Measurements from ENCODE around the gene MGAT1.
"Not testable (repeated sequence)": the region's sequence is repeated elsewhere in the genome, so short reads cannot be mapped to it uniquely, and the experiment has no call there.

Gene MGAT1

DNA sequence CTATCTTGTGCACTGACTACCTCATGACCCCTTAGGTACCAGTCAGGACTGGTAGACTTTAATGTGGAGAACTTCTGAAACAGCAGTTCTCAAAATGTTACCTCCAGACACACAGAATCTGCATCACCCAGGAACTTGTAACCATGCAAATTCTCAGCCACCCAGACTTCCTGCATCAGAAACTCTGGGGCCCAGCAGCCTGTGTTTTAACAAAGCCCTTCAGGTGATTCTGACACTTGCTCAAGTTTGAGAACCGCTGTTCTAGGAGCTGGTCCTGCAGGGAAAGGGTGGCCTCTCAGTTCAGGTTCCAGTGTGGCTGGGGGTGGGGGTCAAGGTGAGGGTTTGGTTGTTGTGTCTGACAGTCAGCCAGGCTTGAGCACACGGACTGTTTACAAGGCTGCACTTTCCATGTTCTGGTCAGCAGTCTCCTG, 30.0 kb upstream of the MGAT1 start:
- H3K9ac ChIP-seq (ENCODE audit: low read length) = peak overlapping the region; percentile 83
- H3K4me3 ChIP-seq (ENCODE audit: low read depth in 1 of 2, low read length in 2 of 2) = peak overlapping the region in 1 of 2 donors; percentile 98
- peaks cover 25% of the 10 kb centered on the region for H3K4me1 ChIP-seq (ENCODE audit: insufficient read depth, low read length)
- no peak overlapping the region for H3K27ac ChIP-seq (ENCODE audit: low read depth, low read length)
- H3K9me3 ChIP-seq (ENCODE audit: low read length) = no peaks in the 10 kb centered on the region
- H3K36me3 ChIP-seq (ENCODE audit: insufficient read depth, low read length) = peaks cover 36% of the 10 kb centered on the region
- no peaks in the 10 kb centered on the region for H3K27me3 ChIP-seq (ENCODE audit: control insufficient read depth in 1 of 2, insufficient read depth in 2 of 2, low read length in 2 of 2)

DNA sequence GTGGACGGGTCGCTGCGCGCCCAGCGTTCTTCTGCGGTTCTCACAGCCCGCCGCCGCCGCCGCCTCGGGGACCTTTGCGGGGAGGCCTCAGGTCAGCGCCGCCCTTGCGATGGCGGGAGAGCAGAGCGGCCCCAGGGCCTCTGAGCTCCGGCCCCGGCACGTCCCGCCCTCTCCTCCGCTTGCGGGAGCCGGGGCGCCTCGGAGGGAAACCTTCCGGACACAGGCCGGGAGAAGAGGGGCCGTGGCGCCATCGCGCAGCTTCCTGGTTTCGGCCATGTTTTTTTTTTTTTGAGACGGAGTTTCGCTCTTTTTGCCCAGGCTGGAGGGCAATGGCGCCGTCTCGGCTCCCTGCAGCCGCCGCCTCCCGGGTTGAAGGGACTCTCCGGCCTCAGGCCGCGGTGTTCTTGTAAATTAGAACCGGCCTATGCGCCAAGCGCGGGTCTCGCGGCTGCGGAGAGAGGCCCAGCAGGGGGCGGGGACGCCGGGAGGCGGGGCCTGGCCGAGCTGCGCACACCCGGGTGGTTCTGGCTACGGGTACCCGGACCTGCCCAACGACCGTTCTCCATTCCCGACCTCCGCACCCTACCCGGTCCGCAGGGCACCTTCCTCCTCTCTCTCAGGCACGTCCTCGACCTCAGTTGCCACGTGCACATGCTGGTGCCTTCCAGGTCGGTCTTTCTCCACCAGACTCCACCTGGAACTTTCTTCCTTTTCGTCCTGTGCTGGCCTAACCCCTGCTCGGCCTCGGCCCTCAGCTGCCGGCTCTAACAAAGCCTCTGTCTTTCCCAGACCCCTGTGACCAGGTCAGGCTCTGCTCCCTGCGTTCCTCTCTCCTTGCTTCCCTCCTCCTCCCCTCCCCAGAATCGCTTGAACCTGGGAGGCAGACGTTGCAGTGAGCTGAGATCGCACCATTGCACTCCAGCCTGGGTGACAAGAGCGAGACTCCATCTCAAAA, 28.8 kb upstream of the MGAT1 start:
- Histone ChIP-seq H3K27ac (ENCODE audit: low read depth, low read length) (peak overlapping the region; percentile 98), H3K4me1 (ENCODE audit: insufficient read depth, low read length) (peaks cover 25% of the 10 kb centered on the region), H3K4me3 (ENCODE audit: low read depth in 1 of 2, low read length in 2 of 2) (peak overlapping the region; percentile 86 to 98), H3K27me3 (ENCODE audit: control insufficient read depth in 1 of 2, insufficient read depth in 2 of 2, low read length in 2 of 2) (no peaks in the 10 kb centered on the region), H3K9ac (ENCODE audit: low read length) (peak overlapping the region; percentile 83), H3K9me3 (ENCODE audit: low read length) (no peaks in the 10 kb centered on the region), H3K36me3 (ENCODE audit: insufficient read depth, low read length) (peaks cover 25% of the 10 kb centered on the region)

DNA sequence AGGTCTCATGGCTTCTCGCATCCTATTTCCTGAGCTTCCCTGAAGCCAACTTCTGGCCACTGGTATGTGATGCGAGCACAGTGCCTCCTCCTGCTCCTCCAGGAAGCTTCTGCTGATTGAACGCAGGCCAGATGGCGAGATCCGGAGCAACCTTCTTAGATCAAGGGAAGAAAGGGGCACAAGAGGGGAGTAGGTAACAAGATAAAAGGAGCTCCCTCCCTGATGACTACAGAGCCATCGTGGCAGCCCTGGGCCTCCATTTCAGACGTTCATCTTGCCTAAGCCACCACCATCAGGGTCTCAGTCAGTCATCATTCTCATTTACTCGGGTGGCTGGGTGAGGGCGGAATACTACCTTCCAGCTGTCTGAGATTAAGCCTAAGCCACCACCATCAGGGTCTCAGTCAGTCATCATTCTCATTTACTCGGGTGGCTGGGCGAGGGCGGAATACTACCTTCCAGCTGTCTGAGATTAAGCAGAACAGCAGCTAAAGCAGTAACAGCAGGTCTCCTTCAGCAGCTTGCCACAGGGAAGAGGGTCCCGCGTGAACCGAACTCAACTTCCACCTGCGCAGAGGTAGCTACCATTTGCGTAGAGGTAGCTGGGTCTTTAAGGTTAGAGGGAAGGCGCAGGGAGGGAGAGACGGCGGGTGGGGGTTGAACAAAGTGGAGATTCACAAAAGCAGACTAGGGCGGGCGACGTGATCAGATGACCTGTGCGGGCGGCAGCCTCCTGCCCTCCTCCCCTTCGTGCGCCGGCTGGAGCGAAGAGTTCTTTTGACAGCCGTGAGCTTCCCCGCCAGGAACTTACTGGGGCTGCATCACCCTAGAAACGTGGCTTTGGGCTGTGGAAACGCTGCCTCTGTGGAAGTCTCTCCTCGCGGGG, 27.9 kb upstream of the MGAT1 start:
- peak overlapping the region; percentile 86 to 98 for H3K4me3 ChIP-seq (ENCODE audit: low read depth in 1 of 2, low read length in 2 of 2)
- peak overlapping the region; percentile 98 for H3K27ac ChIP-seq (ENCODE audit: low read depth, low read length)
- peaks cover 17% of the 10 kb centered on the region for H3K36me3 ChIP-seq (ENCODE audit: insufficient read depth, low read length)
- peak overlapping the region; percentile 83 for H3K9ac ChIP-seq (ENCODE audit: low read length)
- H3K9me3 ChIP-seq (ENCODE audit: low read length) = no peaks in the 10 kb centered on the region
- no peaks in the 10 kb centered on the region for H3K27me3 ChIP-seq (ENCODE audit: control insufficient read depth in 1 of 2, insufficient read depth in 2 of 2, low read length in 2 of 2)
- peaks cover 25% of the 10 kb centered on the region for H3K4me1 ChIP-seq (ENCODE audit: insufficient read depth, low read length)

DNA sequence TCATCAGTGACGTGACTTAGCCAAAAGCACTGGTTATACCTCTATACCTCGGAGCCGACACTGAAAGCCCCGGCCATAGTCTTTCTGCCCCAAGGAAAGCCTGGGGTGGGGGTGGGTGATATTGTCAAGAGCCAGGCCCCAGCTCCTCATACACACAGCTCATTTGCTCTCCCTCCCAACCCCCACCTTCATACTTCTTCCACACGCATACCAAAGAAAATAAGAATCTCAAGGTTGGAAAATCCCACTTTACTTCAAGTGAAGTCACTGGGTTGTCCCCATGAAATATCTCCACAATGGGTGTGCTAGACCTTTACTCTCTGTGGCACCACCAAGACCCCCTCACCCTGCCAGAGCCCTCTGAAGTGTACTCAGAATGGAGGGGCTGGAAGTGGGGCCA, 27.1 kb upstream of the MGAT1 start:
- no peak overlapping the region for H3K27ac ChIP-seq (ENCODE audit: low read depth, low read length)
- no peak overlapping the region for H3K9ac ChIP-seq (ENCODE audit: low read length)
- peaks cover 30% of the 10 kb centered on the region for H3K4me1 ChIP-seq (ENCODE audit: insufficient read depth, low read length)
- H3K36me3 ChIP-seq (ENCODE audit: insufficient read depth, low read length) = peaks cover 10% of the 10 kb centered on the region
- peak overlapping the region in 1 of 2 donors; percentile 98 for H3K4me3 ChIP-seq (ENCODE audit: low read depth in 1 of 2, low read length in 2 of 2)
- H3K27me3 ChIP-seq (ENCODE audit: control insufficient read depth in 1 of 2, insufficient read depth in 2 of 2, low read length in 2 of 2) = no peaks in the 10 kb centered on the region
- no peaks in the 10 kb centered on the region for H3K9me3 ChIP-seq (ENCODE audit: low read length)

DNA sequence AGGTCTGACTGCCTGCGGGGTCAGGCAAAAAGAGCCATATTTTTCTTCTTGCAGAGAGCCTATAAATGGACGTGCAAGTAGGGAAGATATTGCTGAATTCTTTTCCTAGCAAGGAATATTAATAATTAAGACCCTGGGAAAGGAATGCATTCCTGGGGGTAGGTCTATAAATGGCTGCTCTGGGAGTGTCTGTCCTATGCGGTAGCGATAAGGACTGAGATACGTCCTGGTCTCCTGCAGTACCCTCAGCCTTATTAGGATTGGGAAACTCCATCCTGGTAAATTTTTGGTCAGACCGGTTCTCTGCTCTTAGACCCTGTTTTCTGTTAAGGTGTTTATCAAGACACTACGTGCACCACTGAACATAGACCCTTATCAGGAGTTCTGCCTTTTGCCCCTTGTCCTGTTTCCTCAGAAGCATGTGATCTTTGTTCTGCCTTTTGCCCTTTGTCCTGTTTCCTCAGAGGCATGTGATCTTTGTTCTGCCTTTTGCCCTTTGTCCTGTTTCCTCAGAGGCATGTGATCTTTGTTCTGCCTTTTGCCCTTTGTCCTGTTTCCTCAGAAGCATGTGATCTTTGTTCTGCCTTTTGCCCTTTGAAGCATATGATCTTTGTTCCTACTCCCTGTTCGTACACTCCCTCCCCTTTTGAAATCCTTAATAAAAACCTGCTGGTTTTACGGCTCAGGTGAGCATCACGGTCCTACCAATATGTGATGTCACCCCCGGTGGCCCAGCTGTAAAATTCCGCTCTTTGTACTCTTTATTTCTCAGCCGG, 26.3 kb upstream of the MGAT1 start:
- not testable (repeated sequence) for H3K9me3 ChIP-seq (ENCODE audit: low read length); H3K27me3 ChIP-seq (ENCODE audit: control insufficient read depth in 1 of 2, insufficient read depth in 2 of 2, low read length in 2 of 2); H3K9ac ChIP-seq (ENCODE audit: low read length); H3K4me3 ChIP-seq (ENCODE audit: low read depth in 1 of 2, low read length in 2 of 2); H3K36me3 ChIP-seq (ENCODE audit: insufficient read depth, low read length); H3K27ac ChIP-seq (ENCODE audit: low read depth, low read length)
- peaks cover 37% of the 10 kb centered on the region for H3K4me1 ChIP-seq (ENCODE audit: insufficient read depth, low read length)

DNA sequence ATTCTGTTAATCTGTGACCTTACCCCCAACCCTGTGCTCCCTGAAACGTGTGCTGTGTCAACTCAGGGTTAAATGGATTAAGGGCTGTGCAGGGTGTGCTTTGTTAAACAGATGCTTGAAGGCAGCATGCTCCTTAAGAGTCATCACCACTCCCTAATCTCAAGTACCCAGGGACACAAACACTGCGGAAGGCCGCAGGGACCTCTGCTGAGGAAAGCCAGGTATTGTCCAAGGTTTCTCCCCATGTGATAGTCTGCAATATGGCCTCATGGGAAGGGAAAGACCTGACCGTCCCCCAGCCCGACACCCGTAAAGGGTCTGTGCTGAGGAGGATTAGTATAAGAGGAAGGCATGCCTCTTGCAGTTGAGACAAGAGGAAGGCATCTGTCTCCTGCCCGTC, 24.8 kb upstream of the MGAT1 start:
- H3K4me3 ChIP-seq (ENCODE audit: low read depth in 1 of 2, low read length in 2 of 2); H3K9me3 ChIP-seq (ENCODE audit: low read length); H3K27ac ChIP-seq (ENCODE audit: low read depth, low read length); H3K27me3 ChIP-seq (ENCODE audit: control insufficient read depth in 1 of 2, insufficient read depth in 2 of 2, low read length in 2 of 2); H3K36me3 ChIP-seq (ENCODE audit: insufficient read depth, low read length); H3K9ac ChIP-seq (ENCODE audit: low read length): not testable (repeated sequence)
- H3K4me1 ChIP-seq (ENCODE audit: insufficient read depth, low read length) = peaks cover 30% of the 10 kb centered on the region

DNA sequence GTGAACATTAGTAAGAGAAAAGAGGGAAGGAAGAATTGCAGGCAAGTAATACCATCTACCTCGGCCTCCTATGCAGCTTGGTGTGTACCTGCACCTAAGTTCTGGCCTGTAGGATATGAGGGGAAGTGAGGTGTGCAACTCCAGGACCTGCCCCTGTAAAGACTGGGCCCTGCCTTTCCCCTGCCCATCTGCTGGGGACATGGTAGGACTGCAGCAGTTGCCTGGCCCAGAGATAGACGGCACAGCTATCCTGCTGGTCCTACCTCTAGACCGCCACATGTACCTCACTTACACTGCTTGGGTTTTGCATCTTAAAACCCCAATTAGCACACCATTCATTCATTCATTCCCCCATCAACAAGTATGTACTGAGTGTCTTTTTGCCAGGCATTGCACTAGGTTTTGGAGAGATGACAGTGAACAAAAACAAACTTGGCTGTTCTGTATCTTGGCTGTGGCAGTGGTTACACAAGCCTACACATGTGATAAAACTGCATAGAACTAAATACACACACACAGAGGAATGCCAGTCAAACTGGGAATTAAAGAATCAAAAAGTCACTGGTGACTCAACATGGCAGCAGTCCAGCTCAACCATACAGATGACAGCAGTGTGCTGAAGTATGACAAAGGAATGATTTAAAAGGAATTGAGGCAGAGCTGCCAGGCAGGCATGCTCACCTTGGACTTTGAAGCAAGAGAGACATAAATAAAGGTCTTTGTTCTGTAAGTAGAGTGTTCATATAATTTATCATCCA, 23.3 kb upstream of the MGAT1 start:
- Histone ChIP-seq H3K36me3 (ENCODE audit: insufficient read depth, low read length) (peaks cover 5% of the 10 kb centered on the region), H3K9me3 (ENCODE audit: low read length) (no peaks in the 10 kb centered on the region), H3K9ac (ENCODE audit: low read length) (no peak overlapping the region), H3K4me3 (ENCODE audit: low read depth in 1 of 2, low read length in 2 of 2) (no peak overlapping the region), H3K27ac (ENCODE audit: low read depth, low read length) (no peak overlapping the region), H3K27me3 (ENCODE audit: control insufficient read depth in 1 of 2, insufficient read depth in 2 of 2, low read length in 2 of 2) (no peaks in the 10 kb centered on the region), H3K4me1 (ENCODE audit: insufficient read depth, low read length) (peaks cover 26% of the 10 kb centered on the region)

DNA sequence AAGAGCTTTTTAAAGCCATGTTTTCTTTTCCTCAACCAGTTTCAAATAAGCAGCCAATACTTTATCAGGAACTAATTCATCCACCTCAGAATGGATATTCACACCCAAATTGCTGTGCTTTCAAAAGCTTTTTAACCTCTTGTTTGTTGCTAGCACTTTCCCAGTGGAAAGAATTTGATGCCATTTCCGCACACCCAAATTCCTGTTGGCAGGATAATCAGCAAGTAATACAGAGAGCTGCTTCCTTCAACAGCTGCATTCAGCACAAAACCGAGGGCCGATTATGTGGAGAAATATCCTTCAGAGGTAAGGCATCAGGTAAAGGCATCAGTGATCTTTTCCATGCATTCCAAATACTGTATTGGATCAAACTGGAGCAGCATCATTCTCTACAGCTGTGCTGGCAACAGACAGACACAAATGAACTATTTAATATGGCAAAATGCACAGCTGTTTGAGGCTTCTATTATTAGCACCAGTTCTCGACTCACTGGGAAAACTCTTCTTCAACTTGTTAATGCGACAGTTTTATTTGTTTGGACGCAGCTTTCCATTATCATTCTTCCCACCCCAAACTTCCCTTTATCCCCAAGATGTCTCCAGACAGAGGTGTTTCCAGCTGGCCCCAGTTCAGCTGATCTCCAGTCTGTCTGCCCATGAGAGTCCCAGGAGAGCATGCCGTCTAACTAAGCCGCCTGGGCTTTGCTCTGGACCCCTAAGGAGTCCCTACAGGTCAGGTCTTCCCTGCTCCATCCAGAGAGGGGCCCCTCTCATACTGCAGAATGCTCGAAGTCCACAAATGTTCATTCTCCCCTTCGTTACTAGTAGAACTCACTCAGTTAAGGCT, 22.2 kb upstream of the MGAT1 start:
- H3K9ac ChIP-seq (ENCODE audit: low read length) = no peak overlapping the region
- no peak overlapping the region for H3K4me3 ChIP-seq (ENCODE audit: low read depth in 1 of 2, low read length in 2 of 2)
- H3K4me1 ChIP-seq (ENCODE audit: insufficient read depth, low read length) = peaks cover 19% of the 10 kb centered on the region
- no peak overlapping the region for H3K27ac ChIP-seq (ENCODE audit: low read depth, low read length)
- H3K9me3 ChIP-seq (ENCODE audit: low read length) = no peaks in the 10 kb centered on the region
- no peaks in the 10 kb centered on the region for H3K27me3 ChIP-seq (ENCODE audit: control insufficient read depth in 1 of 2, insufficient read depth in 2 of 2, low read length in 2 of 2)
- peaks cover 3% of the 10 kb centered on the region for H3K36me3 ChIP-seq (ENCODE audit: insufficient read depth, low read length)

DNA sequence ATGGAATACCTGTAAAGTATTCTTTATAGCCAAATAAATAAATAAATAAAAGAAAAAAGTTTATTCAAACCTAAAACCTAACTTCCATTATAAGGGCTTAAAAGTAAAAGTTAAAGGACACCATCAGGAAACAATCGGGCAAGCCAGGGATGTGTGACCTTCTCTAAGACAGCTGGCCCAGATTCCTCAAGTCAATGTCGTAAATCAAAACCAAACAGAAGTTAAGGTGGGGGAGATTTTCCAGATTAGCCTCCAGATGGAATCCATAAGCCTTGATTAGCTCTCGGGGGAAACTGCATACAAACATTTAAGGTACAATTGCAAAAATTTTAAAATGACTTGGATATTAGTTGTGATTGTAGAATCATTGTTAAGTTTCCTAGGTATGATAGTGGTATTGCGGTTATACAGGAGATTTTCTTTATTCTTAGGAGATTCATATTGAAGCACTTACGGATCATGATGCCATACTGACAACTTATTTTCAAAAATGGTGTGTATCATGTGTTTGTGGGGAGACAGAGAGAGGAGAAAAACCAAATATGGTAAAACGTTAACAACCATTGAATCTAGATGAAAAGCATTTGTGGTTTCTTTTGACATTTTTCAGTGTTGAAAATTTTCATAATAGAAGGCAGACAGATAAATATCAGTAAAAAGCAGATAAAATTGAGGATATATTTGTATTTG, 21.5 kb upstream of the MGAT1 start:
- no peak overlapping the region for H3K27ac ChIP-seq (ENCODE audit: low read depth, low read length)
- H3K9me3 ChIP-seq (ENCODE audit: low read length) = no peaks in the 10 kb centered on the region
- H3K27me3 ChIP-seq (ENCODE audit: control insufficient read depth in 1 of 2, insufficient read depth in 2 of 2, low read length in 2 of 2) = no peaks in the 10 kb centered on the region
- no peak overlapping the region for H3K9ac ChIP-seq (ENCODE audit: low read length)
- peaks cover 14% of the 10 kb centered on the region for H3K4me1 ChIP-seq (ENCODE audit: insufficient read depth, low read length)
- no peaks in the 10 kb centered on the region for H3K36me3 ChIP-seq (ENCODE audit: insufficient read depth, low read length)
- H3K4me3 ChIP-seq (ENCODE audit: low read depth in 1 of 2, low read length in 2 of 2) = no peak overlapping the region
